Measurements from ENCODE around the gene CAMTA1. TPM values are rescaled to one million over a fixed set of nuclear protein-coding genes. Genes with fewer than 3 reads are reported as not detected.

Gene CAMTA1
- total RNA-seq, 2 experiments from 2014 or later = 43.3 to 46.0 TPM

DNA sequence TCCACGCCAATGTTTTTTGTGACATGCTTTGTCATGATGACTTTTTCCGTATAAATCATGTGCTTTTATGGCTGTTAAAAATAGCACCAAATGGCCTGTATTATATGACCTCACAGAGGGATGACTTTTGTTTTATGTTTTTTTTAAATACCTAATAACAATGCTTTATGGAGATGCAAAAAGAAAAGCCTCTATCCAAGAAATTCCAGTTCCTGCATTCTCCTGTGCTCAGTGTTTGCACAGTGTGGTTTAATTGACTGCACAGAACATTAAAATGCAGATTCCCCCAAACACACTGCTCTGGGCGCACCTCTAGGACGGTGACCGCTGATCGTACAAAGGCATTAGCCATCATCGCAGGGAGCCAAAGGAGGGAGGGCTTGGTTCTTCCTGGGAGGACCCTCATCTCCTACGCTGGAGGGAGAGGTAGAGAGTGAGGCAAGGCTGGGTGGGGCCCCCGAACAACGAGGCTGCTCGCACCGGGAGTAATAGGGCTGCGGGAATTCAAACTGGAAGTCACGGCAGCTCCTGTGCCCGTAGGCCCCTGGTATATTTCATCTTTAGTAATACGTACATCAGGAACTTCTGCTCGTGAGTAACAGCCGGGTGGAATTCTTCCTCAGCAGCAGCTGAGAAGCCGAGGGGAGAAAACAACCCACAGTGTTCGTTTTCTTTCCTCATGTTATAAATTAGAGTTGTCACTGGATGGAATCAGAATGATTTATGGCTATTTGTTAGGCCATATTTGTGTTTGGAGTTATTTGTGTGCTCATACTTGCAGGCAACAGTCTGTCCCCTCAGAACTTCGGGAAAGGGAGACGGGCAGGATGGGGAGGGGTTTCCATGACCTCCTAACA lies 465.6 kb downstream of the CAMTA1 start:
- no peaks in the 10 kb centered on the region for H3K36me3 Mint-ChIP-seq (ENCODE audit: low read depth)
- no peaks in the 10 kb centered on the region for H3K9me3 Mint-ChIP-seq (ENCODE audit: insufficient read depth)
- no peaks in the 10 kb centered on the region for H3K4me1 Mint-ChIP-seq (ENCODE audit: low read depth)
- POLR2A ChIA-PET = no interaction called here
- ATAC-seq (no peak), DNase-seq (no peak)
- H3K27ac Mint-ChIP-seq = no peak overlapping the region
- peaks cover 6% of the 10 kb centered on the region for H3K27me3 Mint-ChIP-seq (ENCODE audit: low read depth)
- CTCF ChIA-PET = no interaction called here
- no peak overlapping the region for H3K4me3 Mint-ChIP-seq

DNA sequence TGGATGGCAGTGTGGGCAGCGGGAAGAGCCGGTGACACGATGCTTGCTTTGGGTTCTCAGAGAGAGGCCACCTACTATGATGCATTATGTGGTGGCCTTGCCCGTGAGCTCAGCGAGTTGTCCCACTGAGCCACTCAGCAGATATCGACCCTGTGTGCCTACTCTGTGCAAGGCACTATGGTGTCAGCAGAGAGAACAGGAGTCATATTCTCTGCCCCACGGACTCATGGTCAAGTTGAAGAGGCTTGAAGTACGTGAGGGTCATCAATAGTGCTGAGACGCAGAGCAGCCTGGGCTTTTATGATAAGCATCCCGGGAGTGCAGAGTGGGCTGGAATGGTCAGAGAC lies 466.2 kb downstream of the CAMTA1 start:
- ChIA-PET POLR2A (no interaction called here), CTCF (no interaction called here)
- H3K9me3 Mint-ChIP-seq (ENCODE audit: insufficient read depth) = no peaks in the 10 kb centered on the region
- H3K27ac Mint-ChIP-seq = no peak overlapping the region
- ATAC-seq (no peak), DNase-seq (no peak)
- H3K36me3 Mint-ChIP-seq (ENCODE audit: low read depth) = no peaks in the 10 kb centered on the region
- H3K4me1 Mint-ChIP-seq (ENCODE audit: low read depth) = no peaks in the 10 kb centered on the region
- peaks cover 6% of the 10 kb centered on the region for H3K27me3 Mint-ChIP-seq (ENCODE audit: low read depth)
- no peak overlapping the region for H3K4me3 Mint-ChIP-seq

DNA sequence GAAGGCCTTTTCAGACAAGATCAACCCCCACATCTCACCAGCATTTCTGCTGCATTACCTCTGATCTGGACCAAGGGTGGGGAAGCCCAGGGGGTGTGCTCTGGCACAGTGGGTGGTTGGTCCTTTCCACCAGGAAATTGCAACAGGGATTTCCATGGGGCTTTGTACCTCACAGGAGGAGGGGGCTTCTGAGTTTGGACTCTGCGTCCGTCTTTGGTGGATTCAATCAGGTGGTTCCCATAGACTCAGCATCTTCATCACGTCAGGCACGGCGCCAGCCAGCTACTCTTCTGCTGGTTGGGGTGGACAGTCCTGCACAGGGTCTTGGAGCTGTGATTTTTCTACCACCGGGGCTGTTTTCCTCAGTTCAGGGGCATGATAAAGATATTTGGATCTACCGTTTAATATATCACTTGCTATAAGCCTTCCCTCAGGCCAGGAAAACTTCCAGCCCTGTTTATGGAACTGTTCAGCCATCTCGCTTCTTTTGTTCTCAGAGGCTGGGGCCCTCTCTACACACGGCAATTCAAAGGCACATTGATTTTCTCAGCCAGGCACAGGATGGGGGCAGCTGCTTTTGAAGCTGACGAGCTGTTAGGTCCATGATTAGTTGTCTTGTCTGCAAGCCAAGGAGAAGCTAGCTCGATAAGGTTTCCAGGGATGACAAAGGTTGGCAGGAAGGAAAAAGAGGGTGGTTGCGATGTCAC lies 467.3 kb downstream of the CAMTA1 start:
- Mint-ChIP-seq H3K27ac (no peak overlapping the region), H3K36me3 (ENCODE audit: low read depth) (no peaks in the 10 kb centered on the region), H3K9me3 (ENCODE audit: insufficient read depth) (no peaks in the 10 kb centered on the region), H3K4me1 (ENCODE audit: low read depth) (no peaks in the 10 kb centered on the region), H3K27me3 (ENCODE audit: low read depth) (peaks cover 6% of the 10 kb centered on the region), H3K4me3 (no peak overlapping the region)
- no peak for ATAC-seq
- CTCF ChIA-PET = no interaction called here
- no peak for DNase-seq
- POLR2A ChIA-PET = no interaction called here

DNA sequence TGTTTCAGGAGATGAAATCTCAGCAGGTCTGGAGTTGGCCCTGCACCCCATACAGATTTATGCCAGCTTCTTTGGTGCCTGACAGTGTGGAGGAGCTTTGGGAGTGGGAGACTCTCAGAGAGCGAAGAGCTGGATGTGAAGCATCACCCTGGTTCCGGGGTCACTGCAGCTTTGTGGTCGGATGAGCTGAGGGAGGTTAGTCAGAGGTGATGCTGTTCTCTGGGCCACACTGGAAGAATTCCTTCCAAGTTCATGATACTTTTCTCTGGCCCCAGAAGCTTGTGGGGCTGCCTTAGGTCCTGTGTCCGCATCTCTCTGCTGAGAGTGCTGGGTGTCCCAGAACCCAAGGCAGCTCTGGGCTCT lies 467.8 kb downstream of the CAMTA1 start:
- Mint-ChIP-seq H3K27ac (no peak overlapping the region), H3K36me3 (ENCODE audit: low read depth) (no peaks in the 10 kb centered on the region)

DNA sequence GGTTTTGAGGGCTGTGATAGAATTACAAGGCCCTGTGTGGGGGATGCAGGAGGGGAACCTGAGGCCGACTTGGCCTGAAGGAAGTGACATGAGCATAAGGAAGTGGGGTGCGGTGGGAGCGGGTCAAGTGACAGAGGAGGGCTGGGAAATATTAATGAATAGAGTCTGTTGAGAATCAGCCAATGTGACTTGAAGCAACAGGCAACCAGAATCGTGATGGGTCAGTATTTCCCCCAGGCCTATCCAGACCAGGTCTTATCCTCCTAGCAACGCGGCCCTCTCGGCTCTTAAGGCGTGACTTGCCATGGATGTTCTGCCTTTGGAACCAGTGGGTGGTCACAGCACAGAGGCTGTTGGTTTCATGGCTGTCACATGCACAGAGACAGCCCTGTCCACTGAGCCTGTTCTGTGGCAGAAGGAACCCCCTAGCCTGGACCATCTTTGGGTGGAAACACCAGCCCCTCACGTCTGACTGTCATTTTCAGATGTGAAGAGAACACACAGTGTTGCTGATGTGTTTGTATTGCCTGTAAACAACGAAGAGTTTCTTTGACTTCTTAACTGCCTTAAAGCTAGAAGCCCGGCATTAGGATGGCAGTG lies 468.8 kb downstream of the CAMTA1 start:
- ATAC-seq (no peak), DNase-seq (no peak)
- Mint-ChIP-seq H3K27ac (no peak overlapping the region), H3K4me1 (ENCODE audit: low read depth) (no peaks in the 10 kb centered on the region), H3K36me3 (ENCODE audit: low read depth) (no peaks in the 10 kb centered on the region), H3K27me3 (ENCODE audit: low read depth) (peaks cover 2% of the 10 kb centered on the region), H3K9me3 (ENCODE audit: insufficient read depth) (no peaks in the 10 kb centered on the region), H3K4me3 (no peak overlapping the region)
- ChIA-PET CTCF (no interaction called here), POLR2A (no interaction called here)

More for the DNA sequence above, 467.8 kb downstream of the CAMTA1 start:
- CTCF ChIA-PET = no interaction called here
- Mint-ChIP-seq H3K27me3 (ENCODE audit: low read depth) (peaks cover 6% of the 10 kb centered on the region), H3K9me3 (ENCODE audit: insufficient read depth) (no peaks in the 10 kb centered on the region), H3K4me1 (ENCODE audit: low read depth) (no peaks in the 10 kb centered on the region), H3K4me3 (no peak overlapping the region)
- DNase-seq = no peak
- ATAC-seq = no peak
- POLR2A ChIA-PET = no interaction called here

DNA sequence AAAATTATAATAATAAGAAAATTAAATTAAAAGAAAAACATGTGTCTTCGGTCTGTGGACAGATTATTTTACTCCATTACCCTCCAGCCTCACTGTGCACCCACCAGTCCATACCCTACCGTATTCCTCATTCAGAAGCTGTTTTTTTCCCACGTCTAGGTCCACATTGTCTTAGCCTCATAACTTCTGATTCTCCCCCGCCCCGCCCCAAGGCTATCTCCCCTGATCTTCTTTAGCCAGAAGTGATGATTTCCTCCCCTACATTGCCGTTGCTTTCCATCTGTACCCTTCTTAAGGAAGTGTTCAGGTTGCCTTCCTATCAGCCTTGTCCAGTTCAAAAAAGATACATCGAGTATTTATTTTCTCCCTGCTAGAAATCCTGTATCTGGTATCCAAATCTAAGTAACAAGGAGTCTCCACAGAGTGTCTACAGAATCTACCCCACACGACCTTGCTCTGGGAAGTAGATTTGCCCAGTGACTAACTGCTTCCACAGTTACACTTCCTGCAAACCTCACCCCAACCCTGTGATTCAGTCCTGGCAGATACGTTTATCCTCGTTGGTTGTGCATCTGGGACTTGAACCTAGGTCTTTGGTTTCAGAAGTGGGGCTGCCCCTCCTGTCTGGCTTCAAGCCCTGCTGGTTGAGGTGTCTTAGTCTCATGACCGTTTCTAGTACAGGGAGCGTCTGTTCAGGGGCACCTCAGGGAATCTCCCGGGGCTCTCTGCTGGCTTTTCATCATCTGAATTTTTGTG lies 470.2 kb downstream of the CAMTA1 start:
- H3K4me1 Mint-ChIP-seq (ENCODE audit: low read depth) = no peaks in the 10 kb centered on the region
- POLR2A ChIA-PET = no interaction called here
- no peaks in the 10 kb centered on the region for H3K9me3 Mint-ChIP-seq (ENCODE audit: insufficient read depth)
- H3K36me3 Mint-ChIP-seq (ENCODE audit: low read depth) = no peaks in the 10 kb centered on the region
- no peaks in the 10 kb centered on the region for H3K27me3 Mint-ChIP-seq (ENCODE audit: low read depth)
- CTCF ChIA-PET = no interaction called here
- no peak overlapping the region for H3K27ac Mint-ChIP-seq
- ATAC-seq = no peak
- H3K4me3 Mint-ChIP-seq = no peak overlapping the region
- no peak for DNase-seq

DNA sequence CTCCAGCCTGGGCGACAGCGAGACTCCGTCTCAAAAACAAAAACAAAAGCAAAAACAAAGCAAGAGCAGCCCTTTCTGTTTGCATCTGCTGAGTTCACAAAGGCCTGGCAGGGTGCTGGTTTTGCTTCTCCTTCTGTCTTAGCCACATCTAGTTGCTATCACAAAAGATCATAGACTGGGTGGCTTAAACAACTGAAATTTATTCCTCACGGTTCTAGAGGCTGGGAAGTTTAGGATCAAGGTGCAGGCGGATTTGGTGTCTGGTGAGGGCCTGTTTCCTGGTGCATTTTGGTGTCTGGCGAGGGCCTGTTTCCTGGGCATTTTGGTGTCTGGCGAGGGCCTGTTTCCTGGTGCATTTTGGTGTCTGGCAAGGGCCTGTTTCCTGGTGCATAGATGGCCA lies 471.3 kb downstream of the CAMTA1 start:
- H3K36me3 Mint-ChIP-seq (ENCODE audit: low read depth) = no peaks in the 10 kb centered on the region
- H3K27me3 Mint-ChIP-seq (ENCODE audit: low read depth) = no peaks in the 10 kb centered on the region
- no peak for ATAC-seq
- no peak overlapping the region for H3K4me3 Mint-ChIP-seq
- POLR2A ChIA-PET = no interaction called here
- H3K4me1 Mint-ChIP-seq (ENCODE audit: low read depth) = no peaks in the 10 kb centered on the region
- H3K9me3 Mint-ChIP-seq (ENCODE audit: insufficient read depth) = no peaks in the 10 kb centered on the region
- no peak overlapping the region for H3K27ac Mint-ChIP-seq
- CTCF ChIA-PET = no interaction called here
- DNase-seq = no peak

DNA sequence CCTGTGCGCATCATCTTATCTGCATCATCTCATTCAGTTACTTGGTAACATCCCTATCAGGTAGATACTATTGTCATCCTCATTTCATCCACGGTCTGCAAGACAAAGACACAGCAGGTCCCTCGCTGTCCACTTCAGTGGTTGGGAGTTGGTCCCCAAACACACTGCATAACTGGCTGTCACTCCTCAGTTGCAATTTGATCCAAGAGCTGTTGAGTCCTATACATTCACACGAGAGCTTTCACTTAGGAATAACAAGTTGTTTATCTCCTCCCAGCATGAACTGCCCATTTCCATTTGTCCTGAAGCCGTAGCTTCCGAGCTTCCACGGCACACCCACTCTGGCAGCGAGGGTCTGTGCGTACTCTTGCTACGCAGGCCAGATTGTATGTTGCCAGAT lies 472.0 kb downstream of the CAMTA1 start:
- no peak for DNase-seq
- Mint-ChIP-seq H3K27ac (no peak overlapping the region), H3K4me1 (ENCODE audit: low read depth) (no peaks in the 10 kb centered on the region), H3K9me3 (ENCODE audit: insufficient read depth) (no peaks in the 10 kb centered on the region), H3K4me3 (no peak overlapping the region), H3K36me3 (ENCODE audit: low read depth) (no peaks in the 10 kb centered on the region), H3K27me3 (ENCODE audit: low read depth) (no peaks in the 10 kb centered on the region)
- ChIA-PET CTCF (no interaction called here), POLR2A (no interaction called here)
- no peak for ATAC-seq

DNA sequence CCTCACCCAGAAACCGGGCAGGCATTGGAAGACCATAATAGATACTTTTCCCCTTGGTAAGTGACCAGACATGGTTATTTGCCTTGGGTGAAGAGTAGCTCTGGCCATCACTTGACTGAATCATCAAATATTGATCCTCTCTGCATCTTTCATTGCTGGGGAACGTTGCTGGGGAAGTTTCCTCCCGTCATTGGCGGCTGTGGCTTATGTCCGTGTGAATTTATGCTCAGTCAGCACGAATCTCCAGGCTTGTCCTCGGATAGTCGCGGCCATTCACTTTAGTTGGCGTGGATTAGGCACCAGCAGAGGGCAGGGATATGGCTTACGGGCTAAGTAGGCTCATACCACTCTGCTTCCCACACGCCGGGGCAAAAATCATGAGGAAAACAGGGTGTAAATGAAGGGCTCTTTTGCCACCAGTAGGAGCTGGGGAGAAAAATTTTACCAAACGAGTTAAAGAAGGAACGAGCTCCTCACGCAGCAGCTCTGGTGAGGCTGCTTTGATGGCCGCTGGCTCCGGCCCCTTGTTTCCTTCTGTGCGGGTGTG lies 473.4 kb downstream of the CAMTA1 start:
- ATAC-seq = no peak
- Mint-ChIP-seq H3K9me3 (ENCODE audit: insufficient read depth) (no peaks in the 10 kb centered on the region), H3K36me3 (ENCODE audit: low read depth) (no peaks in the 10 kb centered on the region), H3K4me3 (no peak overlapping the region), H3K27ac (no peak overlapping the region), H3K4me1 (ENCODE audit: low read depth) (no peaks in the 10 kb centered on the region), H3K27me3 (ENCODE audit: low read depth) (peaks cover 2% of the 10 kb centered on the region)
- no peak for DNase-seq
- CTCF ChIA-PET = no interaction called here
- POLR2A ChIA-PET = no interaction called here

DNA sequence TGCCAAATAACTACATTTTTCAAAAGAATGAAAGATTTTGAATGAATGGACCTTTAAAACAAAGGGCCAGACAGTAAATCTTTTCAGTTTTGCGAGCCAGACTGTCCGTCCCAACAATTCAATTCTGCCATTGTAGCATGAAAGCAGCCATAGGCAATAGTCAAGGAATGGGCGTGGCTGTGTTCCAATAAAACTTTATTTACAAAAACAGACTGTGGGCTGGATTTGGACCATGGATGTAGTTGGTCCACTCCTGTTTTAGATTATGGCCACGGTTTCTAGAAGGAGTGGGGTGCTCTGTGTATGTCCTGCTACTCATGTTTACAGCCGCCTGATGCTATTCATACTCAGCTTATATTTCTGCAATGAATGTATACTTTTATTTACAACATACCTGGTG lies 474.7 kb downstream of the CAMTA1 start:
- Mint-ChIP-seq H3K27ac (no peak overlapping the region), H3K4me3 (no peak overlapping the region), H3K27me3 (ENCODE audit: low read depth) (peaks cover 2% of the 10 kb centered on the region), H3K9me3 (ENCODE audit: insufficient read depth) (no peaks in the 10 kb centered on the region), H3K36me3 (ENCODE audit: low read depth) (no peaks in the 10 kb centered on the region), H3K4me1 (ENCODE audit: low read depth) (no peaks in the 10 kb centered on the region)
- ChIA-PET POLR2A (no interaction called here), CTCF (no interaction called here)
- DNase-seq (no peak), ATAC-seq (no peak)

DNA sequence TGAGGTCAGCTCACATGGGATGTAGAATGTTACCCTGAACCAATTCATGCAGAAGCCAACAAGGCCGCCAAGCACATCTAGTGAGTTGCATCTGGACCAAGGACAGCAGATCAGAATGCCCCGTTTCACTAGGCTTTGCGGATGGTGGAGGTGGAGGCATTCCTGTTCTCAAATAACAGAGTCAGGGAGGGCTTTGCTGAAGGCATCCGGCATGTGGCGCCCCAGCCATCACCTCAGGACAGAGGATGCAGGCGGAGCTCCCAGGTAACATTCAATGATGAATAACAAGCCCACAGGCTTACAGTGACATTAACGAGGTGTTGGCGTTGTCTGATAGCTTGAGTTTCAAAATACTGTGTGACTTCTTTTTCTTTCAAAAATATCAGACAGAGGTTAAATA lies 476.2 kb downstream of the CAMTA1 start:
- ChIA-PET CTCF (no interaction called here), POLR2A (no interaction called here)
- DNase-seq = no peak
- Mint-ChIP-seq H3K27ac (no peak overlapping the region), H3K4me1 (ENCODE audit: low read depth) (no peaks in the 10 kb centered on the region), H3K4me3 (no peak overlapping the region), H3K36me3 (ENCODE audit: low read depth) (no peaks in the 10 kb centered on the region), H3K27me3 (ENCODE audit: low read depth) (peaks cover 2% of the 10 kb centered on the region), H3K9me3 (ENCODE audit: insufficient read depth) (no peaks in the 10 kb centered on the region)
- no peak for ATAC-seq

DNA sequence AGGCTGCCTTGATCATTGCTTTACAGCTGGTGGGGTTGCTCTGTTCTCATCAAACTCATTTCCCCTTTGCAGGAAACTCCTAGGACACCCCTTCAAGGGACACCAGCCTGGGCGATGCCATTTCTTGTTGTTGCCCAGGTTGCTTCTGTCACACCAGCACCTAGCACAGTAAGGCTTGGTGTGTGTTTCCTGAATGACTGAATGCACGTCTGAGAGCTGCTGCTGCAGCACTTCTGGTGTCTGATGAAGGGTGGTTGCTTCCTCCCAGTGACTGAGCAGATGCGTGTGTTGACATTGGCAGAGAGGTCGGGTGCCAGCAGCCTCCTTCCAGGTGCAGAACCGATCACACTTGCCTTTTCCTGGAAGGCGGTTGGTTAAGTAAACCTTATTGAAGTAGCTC lies 477.4 kb downstream of the CAMTA1 start:
- no peak overlapping the region for H3K4me3 Mint-ChIP-seq
- no peaks in the 10 kb centered on the region for H3K36me3 Mint-ChIP-seq (ENCODE audit: low read depth)
- ATAC-seq = no peak
- no peak overlapping the region for H3K27ac Mint-ChIP-seq
- H3K4me1 Mint-ChIP-seq (ENCODE audit: low read depth) = no peaks in the 10 kb centered on the region
- ChIA-PET CTCF (no interaction called here), POLR2A (no interaction called here)
- no peak for DNase-seq
- peaks cover 2% of the 10 kb centered on the region for H3K27me3 Mint-ChIP-seq (ENCODE audit: low read depth)
- no peaks in the 10 kb centered on the region for H3K9me3 Mint-ChIP-seq (ENCODE audit: insufficient read depth)
